ENCODE data around the gene TMEM87A.
"Not testable (repeated sequence)": the region's sequence is repeated elsewhere in the genome, so short reads cannot be mapped to it uniquely, and the experiment has no call there.

Gene TMEM87A

DNA sequence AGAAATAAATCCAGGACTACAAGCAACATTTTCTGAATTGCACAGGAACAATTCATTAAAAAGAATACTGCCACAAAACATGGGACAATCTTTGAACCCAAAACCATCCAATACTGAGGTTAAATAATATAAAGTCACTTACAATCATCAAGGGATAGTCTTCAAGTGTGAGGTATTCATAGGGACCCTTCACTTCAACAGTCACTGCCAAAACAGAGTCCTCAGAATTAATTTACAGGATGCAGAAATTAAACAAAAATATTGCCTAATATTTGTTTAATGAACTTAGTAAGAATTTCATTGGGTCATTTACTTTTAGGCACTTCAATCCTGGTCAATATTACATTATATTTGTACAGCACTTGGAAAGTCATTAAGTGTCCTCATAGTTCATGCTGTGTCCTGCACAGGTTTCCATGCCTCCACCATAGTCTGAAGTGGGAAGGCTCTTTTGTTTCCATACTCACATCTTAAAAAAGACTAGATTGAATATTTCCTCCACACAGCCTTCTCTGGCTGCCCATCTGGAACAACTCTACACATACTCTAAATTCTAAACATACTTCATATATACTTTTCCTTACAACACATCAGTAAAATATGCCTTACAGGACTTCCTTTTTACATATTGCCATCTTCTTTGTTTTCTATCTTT lies 33.6 kb downstream of the TMEM87A start:
- in situ Hi-C loops (cut with MboI; ENCODE audit: low pct_unique_long_range_greater_than_20kb, low sequenced_read_pairs, unreplicated experiment): no loop called here
- DNase-seq (ENCODE audit: low spot score): no peak
- TF ChIP-seq, protein P1, sequence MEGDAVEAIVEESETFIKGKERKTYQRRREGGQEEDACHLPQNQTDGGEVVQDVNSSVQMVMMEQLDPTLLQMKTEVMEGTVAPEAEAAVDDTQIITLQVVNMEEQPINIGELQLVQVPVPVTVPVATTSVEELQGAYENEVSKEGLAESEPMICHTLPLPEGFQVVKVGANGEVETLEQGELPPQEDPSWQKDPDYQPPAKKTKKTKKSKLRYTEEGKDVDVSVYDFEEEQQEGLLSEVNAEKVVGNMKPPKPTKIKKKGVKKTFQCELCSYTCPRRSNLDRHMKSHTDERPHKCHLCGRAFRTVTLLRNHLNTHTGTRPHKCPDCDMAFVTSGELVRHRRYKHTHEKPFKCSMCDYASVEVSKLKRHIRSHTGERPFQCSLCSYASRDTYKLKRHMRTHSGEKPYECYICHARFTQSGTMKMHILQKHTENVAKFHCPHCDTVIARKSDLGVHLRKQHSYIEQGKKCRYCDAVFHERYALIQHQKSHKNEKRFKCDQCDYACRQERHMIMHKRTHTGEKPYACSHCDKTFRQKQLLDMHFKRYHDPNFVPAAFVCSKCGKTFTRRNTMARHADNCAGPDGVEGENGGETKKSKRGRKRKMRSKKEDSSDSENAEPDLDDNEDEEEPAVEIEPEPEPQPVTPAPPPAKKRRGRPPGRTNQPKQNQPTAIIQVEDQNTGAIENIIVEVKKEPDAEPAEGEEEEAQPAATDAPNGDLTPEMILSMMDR (IDR thresholded peaks at IDR 0.05; ENCODE audit: extremely low read depth, insufficient read depth, missing control alignments): no peak

DNA sequence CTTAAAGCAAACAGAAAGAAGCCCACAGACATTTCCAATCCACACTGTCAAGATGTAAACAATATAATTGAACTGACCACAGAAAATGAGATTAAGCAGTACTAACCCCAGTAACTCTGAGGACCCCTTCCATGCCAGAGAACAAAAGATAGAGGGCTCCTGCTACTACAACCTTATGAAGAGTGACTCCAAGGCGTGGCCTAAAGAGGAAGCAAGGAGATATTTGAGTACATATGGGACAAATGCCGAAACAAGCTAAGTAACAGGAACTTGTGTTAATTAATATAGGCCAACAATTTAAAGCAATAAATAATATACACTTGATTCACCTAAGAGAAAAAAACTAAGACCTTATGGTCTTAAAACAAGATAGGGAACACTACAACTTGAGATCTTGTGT lies 40.1 kb downstream of the TMEM87A start:
- in situ Hi-C loops (cut with MboI; ENCODE audit: low pct_unique_long_range_greater_than_20kb, low sequenced_read_pairs, unreplicated experiment): no loop called here
- TF ChIP-seq, protein P1 (IDR thresholded peaks at IDR 0.05; ENCODE audit: extremely low read depth, insufficient read depth, missing control alignments): no peak
- DNase-seq (ENCODE audit: low spot score): no peak

DNA sequence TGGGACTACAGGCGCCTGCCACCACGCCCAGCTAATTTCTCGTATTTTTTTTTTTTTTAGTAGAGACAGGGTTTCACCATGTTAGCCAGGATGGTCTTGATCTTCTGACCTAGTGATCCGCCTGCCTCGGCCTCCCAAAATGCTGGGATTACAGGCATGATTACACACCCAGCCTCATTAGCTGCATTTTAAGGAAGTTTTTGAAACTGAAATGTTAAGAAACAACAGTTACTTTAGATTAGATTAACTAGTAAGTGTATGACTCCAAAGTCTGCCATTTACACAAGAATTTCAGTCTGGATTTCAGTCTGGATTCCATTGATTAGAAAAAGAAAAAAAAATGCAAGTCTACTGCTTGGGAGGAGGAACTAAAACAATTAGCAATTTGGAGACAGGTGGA lies 40.6 kb downstream of the TMEM87A start:
- no peak for DNase-seq (ENCODE audit: low spot score)
- in situ Hi-C loops (cut with MboI; ENCODE audit: low pct_unique_long_range_greater_than_20kb, low sequenced_read_pairs, unreplicated experiment): no loop called here
- TF ChIP-seq, protein P1 (IDR thresholded peaks at IDR 0.05; ENCODE audit: extremely low read depth, insufficient read depth, missing control alignments): no peak

DNA sequence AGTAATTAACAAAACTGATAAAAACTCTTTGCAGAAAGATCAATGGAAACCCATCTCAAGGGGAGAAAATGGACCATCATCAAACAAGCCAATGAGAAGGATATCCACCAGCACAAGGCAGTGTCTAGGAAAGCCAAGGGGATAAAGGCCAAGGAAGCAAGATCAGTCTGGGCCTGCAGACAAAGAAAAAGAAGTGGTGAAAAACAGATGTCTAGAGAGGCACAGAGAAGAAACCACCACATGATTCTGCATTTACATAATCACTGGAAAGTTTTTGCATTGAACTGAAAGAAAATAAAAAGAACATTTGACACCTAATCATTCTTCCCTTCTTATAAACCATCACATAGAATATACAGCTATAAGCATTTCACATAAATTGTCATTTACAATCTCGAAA lies 42.1 kb downstream of the TMEM87A start:
- in situ Hi-C loops (cut with MboI; ENCODE audit: low pct_unique_long_range_greater_than_20kb, low sequenced_read_pairs, unreplicated experiment): no loop called here
- TF ChIP-seq, protein P1 (IDR thresholded peaks at IDR 0.05; ENCODE audit: extremely low read depth, insufficient read depth, missing control alignments): no peak
- DNase-seq (ENCODE audit: low spot score): no peak

DNA sequence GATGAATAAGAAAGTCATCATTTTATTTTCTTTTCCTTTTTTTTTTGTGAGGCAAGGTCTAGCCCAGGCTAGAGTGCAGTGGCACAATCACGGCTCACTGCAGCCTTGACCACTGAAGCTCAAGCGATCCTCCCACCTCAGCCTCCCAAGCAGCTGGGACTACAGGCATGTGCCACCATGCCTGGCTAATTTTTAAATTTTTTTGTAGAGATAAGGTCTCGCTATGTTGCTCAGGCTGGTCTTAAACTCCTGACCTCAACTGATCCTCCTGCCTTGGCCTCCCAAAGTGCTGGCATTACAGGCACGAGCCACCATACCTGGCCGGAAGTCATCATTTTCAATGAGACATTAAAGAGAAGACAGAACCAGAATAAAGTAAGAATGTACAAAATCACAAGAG lies 44.3 kb downstream of the TMEM87A start:
- in situ Hi-C loops (cut with MboI; ENCODE audit: low pct_unique_long_range_greater_than_20kb, low sequenced_read_pairs, unreplicated experiment); DNase-seq (ENCODE audit: low spot score): not testable (repeated sequence)

DNA sequence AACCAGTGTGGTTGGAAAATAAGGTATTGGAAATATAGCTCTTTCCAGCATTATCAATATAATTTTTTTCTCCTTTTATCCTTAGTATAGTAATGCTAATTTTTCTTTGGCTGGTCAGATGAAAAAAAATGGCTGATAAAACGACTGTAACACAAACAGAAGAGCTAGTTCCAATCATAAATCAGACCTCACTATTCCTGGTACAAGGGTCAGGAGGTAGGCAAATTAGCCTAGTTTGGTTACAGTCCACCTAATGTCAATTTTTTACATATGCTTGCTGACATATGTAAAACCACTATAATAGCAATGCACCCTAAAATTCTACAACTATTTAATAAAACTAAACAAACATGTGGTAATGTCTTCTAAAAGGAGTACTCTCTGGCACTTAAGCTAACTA lies 45.2 kb downstream of the TMEM87A start:
- in situ Hi-C loops (cut with MboI; ENCODE audit: low pct_unique_long_range_greater_than_20kb, low sequenced_read_pairs, unreplicated experiment): no loop called here
- TF ChIP-seq, protein P1 (IDR thresholded peaks at IDR 0.05; ENCODE audit: extremely low read depth, insufficient read depth, missing control alignments): no peak
- no peak for DNase-seq (ENCODE audit: low spot score)

DNA sequence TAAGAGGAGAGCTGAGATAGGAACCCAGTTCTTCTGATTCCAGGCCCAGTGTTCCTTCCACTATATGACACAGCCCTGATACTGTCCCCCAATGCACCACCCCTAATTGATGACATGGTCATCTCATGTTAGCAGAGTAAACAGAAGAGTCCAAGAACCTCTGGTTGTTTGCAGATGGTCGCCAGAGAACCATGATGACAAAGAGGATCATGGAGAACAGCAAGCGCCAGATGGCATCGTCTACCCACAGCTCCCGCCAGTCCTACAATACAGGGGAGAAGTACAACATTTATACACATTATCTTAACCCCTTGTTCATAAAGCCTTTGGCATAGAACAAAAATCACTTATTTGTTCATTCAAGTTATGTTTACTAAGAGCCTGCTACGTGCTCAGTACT lies 46.6 kb downstream of the TMEM87A start:
- TF ChIP-seq, protein P1 (IDR thresholded peaks at IDR 0.05; ENCODE audit: extremely low read depth, insufficient read depth, missing control alignments): no peak
- no peak for DNase-seq (ENCODE audit: low spot score)
- in situ Hi-C loops (cut with MboI; ENCODE audit: low pct_unique_long_range_greater_than_20kb, low sequenced_read_pairs, unreplicated experiment): no loop called here

Data from GM13977 (cell line).